NK-92 (cell line): ENCODE results near the gene CFAP157.

Experiments
- DNase-seq: peaks from one replicate; lab custom pipeline; 2025; ENCODE audit not compliant: unreplicated experiment; lab: John Stamatoyannopoulos, UW

The CFAP157 gene

DNA sequence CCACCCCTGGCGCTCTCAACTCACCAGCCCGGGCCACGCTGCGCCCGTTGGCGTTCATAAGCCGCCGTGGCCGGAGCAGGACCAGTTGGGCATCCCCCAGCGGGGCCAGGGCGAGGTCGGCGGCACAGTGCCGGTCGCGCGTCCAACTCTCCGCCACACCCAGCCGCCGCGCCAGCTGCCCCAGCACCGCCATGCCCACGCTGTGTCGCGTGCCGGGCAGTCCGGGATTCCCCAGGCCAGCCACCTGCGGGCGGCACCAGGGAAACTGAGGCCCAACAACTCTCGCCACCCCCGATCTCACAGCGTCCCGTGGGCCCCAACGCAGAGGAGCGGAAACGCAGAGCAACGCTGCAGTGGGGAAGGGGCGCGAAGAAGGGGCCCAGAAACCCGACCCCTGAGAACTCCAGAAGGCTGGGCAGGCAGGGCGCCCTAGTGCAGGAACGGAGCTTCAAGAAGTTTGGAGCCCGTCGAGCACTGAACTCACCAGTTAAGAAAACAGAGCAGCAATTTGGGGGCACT, 8.2 kb downstream of the CFAP157 start:
- no peak for DNase-seq

DNA sequence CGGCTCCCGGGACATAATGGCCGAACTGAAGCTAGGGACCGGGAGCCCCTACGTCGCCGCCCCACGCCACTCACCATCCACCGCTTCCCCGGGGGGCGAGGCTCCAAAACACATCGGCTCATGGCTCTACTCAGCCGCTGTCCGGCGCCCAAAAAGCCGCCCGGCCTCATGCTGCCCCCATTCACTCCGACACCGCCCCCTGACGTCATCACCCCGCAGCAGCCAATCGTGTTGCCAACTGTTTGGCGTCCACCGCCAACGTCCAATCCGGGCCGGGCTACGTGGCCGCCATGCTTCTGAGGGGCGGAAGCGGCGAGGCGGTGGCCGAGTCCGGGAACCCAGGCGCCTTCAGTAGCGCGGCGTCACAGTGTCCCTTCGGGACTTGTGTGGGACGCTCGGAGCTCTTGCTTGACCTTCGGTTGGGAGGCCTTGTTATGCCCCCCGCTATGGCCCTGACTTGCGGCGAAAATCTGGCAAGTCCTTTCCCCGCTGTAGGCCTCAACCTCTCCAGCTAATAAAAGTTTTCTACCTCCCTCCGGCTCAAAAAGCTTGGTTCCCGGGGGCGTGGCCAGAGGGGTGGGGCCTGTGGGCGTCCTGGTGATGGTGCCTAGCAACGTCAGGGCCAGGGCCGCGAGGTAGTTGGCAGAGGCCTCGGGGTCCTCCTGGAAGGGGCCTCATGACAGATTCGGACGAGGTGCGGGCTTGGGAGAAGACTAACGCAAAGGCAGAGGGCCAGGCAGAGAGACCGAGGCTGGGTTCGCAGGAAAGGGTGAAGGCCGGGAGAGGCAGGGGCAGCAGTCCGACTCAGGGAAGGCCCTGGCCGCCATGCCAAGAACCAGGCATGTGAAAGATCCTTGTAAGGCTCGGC, 8.9 kb downstream of the CFAP157 start, which contains the start of the genes PTRH1 and TTC16:
Gene PTRH1 (minus strand): TSS at position 194 of the 868 bp plus-strand sequence. CDS start 24 bp downstream, at position 170.
Gene TTC16 (plus strand): TSS at position 610 of the 868 bp plus-strand sequence. CDS start 67 bp downstream, at position 677.
- peak; percentile 75 for DNase-seq

- no peak for DNase-seq
Observed at GRCh38 chr9:127716412-127716811, 9.6 kb downstream of the CFAP157 start.

DNA sequence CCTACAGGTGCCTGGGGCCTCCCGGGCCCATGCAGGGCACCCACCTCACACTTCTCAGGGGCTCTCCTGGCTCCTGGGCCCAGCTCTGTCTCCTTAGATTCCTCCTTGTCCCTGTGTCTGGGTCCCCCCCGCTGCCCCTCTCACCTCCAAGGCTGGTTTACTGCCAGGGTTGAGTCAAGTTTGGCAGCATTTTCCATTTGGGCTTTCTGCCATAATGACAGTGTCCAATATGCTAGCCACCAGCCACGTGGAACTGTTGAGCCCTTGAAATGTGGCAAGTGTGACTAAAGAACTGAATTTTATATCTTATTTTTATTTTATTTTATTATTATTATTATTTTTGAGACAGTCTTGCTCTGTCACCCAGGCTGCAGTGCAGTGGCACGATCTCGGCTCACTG, 11.0 kb downstream of the CFAP157 start:
- DNase-seq, result no peak

GRCh38 chr9:127720031-127720864, 13.5 kb downstream of the CFAP157 start:
- DNase-seq, result no peak

DNA sequence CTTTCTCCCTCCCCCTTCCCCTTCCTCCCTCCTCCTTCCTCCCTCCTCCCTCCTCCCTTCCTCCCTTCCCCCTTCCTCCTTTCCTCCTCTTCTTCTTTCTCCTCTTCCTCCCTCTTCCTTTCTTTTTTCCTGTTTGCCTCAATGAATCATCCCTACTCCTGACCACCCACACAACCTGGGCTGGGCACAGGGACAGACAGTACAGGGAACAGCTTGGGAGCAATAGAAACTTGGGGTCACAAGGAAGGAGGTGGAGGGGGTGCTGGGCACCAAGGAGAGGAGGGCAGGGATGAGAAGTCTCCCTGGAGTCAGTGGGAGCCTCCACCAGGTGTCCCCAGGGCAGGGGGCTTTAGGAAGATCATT, 14.1 kb downstream of the CFAP157 start:
- no peak for DNase-seq

DNA sequence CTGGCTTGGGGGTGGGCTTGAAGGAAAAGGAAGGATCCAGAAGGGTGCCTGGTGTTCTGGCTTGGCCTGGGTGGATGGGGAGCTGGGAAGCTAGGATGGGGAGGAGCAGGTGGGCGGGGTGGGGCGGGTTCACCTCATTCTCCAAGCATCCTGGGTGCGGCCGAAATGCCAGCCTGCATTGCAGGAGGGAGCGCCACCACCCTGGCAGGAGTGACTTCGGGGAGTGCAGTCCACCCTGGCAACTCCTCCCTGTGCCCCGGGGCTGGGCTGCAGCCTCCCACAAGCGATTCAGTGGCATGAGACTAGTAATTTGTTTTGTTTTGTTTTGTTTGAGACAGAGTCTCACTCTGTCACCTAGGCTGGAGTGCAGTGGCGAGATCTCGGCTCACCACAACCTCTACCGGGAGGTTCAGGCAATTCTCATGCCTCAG, 14.6 kb downstream of the CFAP157 start:
- DNase-seq, result no peak

DNA sequence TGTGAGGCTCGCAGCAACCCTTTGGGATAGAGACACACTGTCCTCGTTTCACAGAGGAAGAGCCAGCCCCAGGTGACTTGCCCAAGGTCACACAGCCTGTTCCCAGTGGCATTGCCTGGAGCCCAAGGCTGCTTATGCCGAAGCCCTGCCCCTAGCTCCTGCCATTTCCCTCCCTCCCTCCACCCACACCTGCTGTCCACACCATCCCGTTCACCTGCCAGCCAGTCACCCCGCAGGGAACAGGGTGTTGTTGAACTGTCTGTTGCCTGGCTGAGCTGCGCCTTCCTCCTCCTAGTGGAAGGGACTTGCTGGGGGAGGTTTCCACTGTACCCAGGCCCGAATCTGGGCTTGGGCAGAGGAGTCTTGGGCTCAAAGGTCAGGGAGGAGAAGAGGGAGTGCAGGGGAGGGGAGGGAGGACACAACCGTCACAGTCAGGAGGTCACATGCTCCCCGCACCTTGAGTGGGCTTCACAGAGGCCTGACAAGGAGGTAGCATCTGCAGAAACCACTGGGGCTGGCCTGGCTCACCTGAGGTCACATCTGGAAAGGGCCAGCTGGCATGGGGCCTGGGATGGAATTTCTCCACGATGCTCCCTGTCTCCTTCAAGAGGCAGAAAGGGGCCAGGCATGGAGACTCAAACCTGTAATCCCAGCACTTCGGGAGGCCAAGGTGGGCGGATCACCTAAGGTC, 15.4 kb downstream of the CFAP157 start:
- no peak for DNase-seq

- DNase-seq, result no peak
Observed at GRCh38 chr9:127723013-127723412, 16.2 kb downstream of the CFAP157 start.

DNA sequence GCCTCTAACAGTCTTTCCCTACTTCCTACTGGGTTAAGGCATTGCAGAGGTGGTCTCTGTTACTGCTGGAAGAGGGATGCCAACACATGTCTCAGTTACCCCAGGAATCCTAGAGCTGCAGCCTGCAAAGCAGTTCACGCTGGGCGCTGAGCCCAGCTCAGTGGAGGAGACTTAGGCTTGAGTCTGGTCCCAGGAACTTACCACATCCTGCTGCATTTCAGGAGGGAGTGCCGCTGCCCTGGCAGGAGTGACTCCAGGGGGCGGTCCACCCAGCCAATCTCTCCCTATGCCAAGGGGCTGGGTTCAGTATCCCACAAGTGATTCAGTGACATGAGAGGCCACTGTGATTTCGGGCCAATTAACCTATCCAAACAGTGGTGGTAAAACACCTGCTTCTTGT, 16.7 kb downstream of the CFAP157 start:
- DNase-seq, result no peak

DNA sequence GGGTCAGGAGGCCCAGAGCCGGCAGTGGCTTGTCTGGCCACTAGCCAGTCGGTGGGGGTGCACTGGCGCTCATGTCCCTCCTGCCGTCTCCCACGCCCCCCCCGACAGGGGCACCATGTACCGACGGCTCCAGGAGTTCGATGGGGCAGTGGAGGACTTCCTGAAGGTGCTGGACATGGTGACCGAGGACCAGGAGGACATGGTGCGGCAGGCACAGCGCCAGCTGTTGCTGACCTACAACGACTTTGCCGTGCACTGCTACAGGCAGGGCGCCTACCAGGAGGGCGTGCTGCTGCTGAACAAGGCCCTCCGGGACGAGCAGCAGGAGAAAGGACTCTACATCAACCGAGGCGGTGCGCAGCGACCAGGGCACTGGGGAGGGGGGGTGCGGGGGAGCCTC, 17.2 kb downstream of the CFAP157 start:
- DNase-seq, result no peak

DNA sequence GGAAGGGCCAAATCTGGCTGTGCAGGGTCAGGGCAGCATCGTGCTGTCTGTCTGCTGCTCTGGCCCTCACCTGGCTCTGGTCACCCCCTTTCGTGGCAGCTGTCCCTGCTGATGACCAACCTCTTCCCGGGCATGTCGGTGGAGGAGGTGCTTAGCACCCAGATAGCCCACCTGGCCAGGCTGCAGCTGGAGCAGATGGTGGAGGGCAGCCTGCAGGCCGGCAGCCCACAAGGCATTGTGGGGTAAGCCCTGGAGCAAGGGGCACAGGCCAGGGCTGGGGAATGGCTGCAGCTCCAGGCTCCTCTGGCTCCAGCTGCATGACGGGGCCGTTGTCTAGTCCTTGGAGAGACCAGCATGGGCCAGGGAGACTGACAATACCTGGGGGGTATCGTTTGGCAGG, 20.1 kb downstream of the CFAP157 start:
- DNase-seq, result no peak

DNA sequence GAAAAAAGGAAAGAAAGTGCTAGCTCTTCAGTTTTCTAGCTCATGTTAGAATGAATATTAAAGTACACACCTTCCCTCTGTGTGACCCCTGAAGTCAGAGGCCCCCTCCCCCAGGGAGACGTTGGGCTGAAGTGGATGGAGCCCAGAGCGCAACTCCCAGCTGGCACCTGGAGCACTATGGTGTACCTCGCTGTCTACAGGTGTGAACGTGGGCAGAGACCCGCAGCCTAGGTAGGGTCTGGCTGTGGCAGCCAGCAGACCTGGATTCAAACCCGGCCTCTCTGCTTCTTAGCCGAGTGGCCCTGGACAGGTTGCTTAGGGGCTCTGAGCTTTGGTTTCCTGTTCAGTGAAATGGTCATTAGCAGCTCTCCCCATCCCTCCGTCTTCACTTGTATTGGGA, 22.0 kb downstream of the CFAP157 start:
- DNase-seq, result no peak

- DNase-seq, result no peak
Observed at GRCh38 chr9:127729522-127730256, 22.9 kb downstream of the CFAP157 start.

GRCh38 chr9:127730262-127730661, 23.5 kb downstream of the CFAP157 start:
- DNase-seq, result no peak

- no peak for DNase-seq
Observed at GRCh38 chr9:127730799-127731410, 24.1 kb downstream of the CFAP157 start.

DNA sequence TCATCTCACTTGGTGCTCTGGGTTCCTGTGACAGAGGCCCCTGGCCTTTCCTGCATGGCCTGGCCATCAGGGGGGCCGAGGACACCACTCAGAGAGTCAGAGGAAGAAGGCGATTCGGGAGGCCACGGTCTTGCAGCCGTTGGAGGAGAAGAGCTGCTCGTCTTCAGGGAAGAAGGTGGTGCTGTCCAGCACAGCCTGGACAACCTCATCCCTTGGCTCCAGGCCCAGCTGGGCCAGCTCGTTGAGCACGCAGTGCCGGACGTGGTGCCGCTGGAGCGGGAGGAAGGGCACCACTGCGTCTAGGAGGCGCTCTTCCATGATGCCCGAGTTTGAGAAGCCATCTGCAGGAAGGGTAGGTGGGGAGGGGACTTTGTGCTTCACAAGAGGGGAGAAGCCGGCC, 25.1 kb downstream of the CFAP157 start:
- DNase-seq, result no peak

DNA sequence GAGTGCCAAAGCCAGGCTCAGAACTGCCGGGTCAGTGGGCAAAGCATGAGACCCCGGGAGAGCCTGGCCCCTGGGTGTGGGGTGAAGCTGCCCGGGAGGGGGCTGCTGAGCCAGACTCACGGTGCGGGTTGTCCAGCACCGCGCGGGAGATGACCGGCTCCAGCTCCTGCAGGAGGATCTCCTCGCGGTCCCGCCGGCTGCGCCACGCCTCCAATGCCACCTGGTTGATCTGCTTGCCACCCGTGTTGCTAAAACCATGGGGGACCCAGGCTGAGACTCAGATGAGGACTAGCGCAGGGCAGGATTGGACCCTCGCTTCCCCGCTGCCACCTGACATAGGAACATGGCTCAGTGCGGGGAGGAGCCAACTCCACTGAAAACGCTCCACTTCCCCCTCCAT, 25.7 kb downstream of the CFAP157 start:
- DNase-seq, result no peak

DNA sequence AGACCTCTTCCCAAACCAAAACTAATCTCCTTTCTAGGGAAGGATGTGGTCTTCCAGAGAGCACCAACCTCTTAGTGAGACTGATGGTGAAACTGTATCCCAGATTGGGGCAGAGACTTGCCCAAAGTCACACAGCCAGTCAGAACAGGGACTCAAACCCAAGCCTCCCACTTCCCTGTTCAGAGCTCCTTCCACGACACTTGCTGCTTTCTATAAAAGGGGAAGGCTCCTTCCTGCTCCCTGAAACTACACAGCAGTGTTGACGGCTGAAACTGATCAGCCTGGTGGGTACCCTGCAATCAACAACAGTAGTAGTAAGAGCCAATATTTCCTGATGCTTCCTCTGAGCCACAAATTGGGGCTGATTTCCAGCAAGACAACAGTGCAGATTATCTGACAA, 26.8 kb downstream of the CFAP157 start:
- DNase-seq, result no peak

- DNase-seq, result no peak
Observed at GRCh38 chr9:127734247-127734746, 27.5 kb downstream of the CFAP157 start.
